Vagina (tissue), 2 donors: Measurements from ENCODE around the gene SLC9A9. TPM values are rescaled to one million over a fixed set of nuclear protein-coding genes. Genes with fewer than 3 reads are reported as not detected.

Experiments used
- DNase-seq, 2 donors: peaks; one replicate each; pipeline ENCODE4 v3.0.0-alpha.2; 2017; ENCODE audit errors: extremely low spot score in 2 of 2
- H3K27ac ChIP-seq: fragments of 200-600 bp; sonication (generic); one replicate; pipeline ENCODE4 v1.5.1; 2019
- H3K27me3 ChIP-seq: fragments of 200-600 bp; sonication (generic); one replicate; pipeline ENCODE4 v1.5.1; 2019
- H3K36me3 ChIP-seq, 2 donors: fragments of 200-600 bp; sonication (generic); one replicate each; pipeline ENCODE4 v1.5.1; 2017 to 2019
- H3K4me1 ChIP-seq: fragments of 200-600 bp; sonication (generic); one replicate; pipeline ENCODE4 v1.5.1; 2019
- H3K4me3 ChIP-seq, 2 donors: fragments of 200-600 bp; sonication (generic); 1 replicate in 1 of 2; 2 replicates in 1 of 2; pipeline ENCODE4 v1.5.1; 2016 to 2019
- H3K9me3 ChIP-seq: fragments of 200-600 bp; sonication (generic); one replicate; pipeline ENCODE4 v1.5.1; 2019
- CTCF ChIP-seq, 3 experiments: fragments of 450-650 bp in 2 of 3; fragments of 200-600 bp in 1 of 3; sonication (generic) in 1 of 3; IDR thresholded peaks; one replicate each; pipeline ENCODE4 v1.5.1; 2017 to 2019; ENCODE audit warnings: antibody characterized with exemption in 3 of 3, mild to moderate bottlenecking in 2 of 3, moderate library complexity in 2 of 3
- POLR2A ChIP-seq, 2 donors: fragments of 450-650 bp; IDR thresholded peaks; one replicate each; pipeline ENCODE4 v1.6.1; 2017; ENCODE audit warnings: antibody characterized with exemption in 2 of 2, mild to moderate bottlenecking in 2 of 2, moderate library complexity in 2 of 2
- POLR2AphosphoS5 ChIP-seq, 2 donors: sonication (generic); formaldehyde crosslinking; IDR thresholded peaks; one replicate each; pipeline ENCODE4 v1.9.0; 2017; ENCODE audit warnings: antibody characterized with exemption in 2 of 2, mild to moderate bottlenecking in 2 of 2, low read depth in 1 of 2; ENCODE audit not compliant: insufficient read depth in 1 of 2
- intact Hi-C: fragments of 100-400 bp; cut with DNase I; formaldehyde crosslinking; loops from one replicate; pipeline ENCODE4 v1.15.1; 2023
- total RNA-seq: library from RNA; depleted of rRNA; stranded (reverse); fragments of >200 nt; gene quantifications from one replicate; pipeline ENCODE4 v1.2.3, GENCODE V29; 2016

The SLC9A9 gene
- total RNA-seq, 1 donor from 2014 or later = 30.7 TPM

GRCh38 chr3:143301031-143301901, 547.0 kb downstream of the SLC9A9 start:
- H3K4me1 ChIP-seq = peaks cover 29% of the 10 kb centered on the region
- no peaks in the 10 kb centered on the region for H3K36me3 ChIP-seq
- DNase-seq = no peak
- H3K4me3 ChIP-seq = no peak overlapping the region
- H3K27ac ChIP-seq = no peak overlapping the region
- H3K9me3 ChIP-seq = no peaks in the 10 kb centered on the region
- TF ChIP-seq CTCF (IDR thresholded peaks at IDR 0.05) (no peak), POLR2A (IDR thresholded peaks at IDR 0.05) (no peak), POLR2AphosphoS5 (IDR thresholded peaks at IDR 0.05; ENCODE audit: insufficient read depth in 1 of 2, low read depth in 1 of 2) (no peak)
- H3K27me3 ChIP-seq = no peaks in the 10 kb centered on the region
- intact Hi-C loops = no loop called here

GRCh38 chr3:143298886-143299535, 549.3 kb downstream of the SLC9A9 start:
- no peaks in the 10 kb centered on the region for H3K9me3 ChIP-seq
- H3K36me3 ChIP-seq = no peaks in the 10 kb centered on the region
- H3K4me1 ChIP-seq = peaks cover 20% of the 10 kb centered on the region
- no peak for DNase-seq
- intact Hi-C loops = no loop called here
- no peak for TF ChIP-seq POLR2AphosphoS5 (IDR thresholded peaks at IDR 0.05; ENCODE audit: insufficient read depth in 1 of 2, low read depth in 1 of 2)
- TF ChIP-seq CTCF (IDR thresholded peaks at IDR 0.05) = no peak
- H3K4me3 ChIP-seq = no peak overlapping the region
- no peaks in the 10 kb centered on the region for H3K27me3 ChIP-seq
- H3K27ac ChIP-seq = no peak overlapping the region

- intact Hi-C loops = no loop called here
- no peak overlapping the region for H3K27ac ChIP-seq
- no peaks in the 10 kb centered on the region for H3K36me3 ChIP-seq
- DNase-seq = no peak
- H3K4me3 ChIP-seq = no peak overlapping the region
- peaks cover 15% of the 10 kb centered on the region for H3K4me1 ChIP-seq
- TF ChIP-seq CTCF (IDR thresholded peaks at IDR 0.05) = no peak
- TF ChIP-seq POLR2AphosphoS5 (IDR thresholded peaks at IDR 0.05; ENCODE audit: insufficient read depth in 1 of 2, low read depth in 1 of 2) = no peak
- TF ChIP-seq POLR2A (IDR thresholded peaks at IDR 0.05) = no peak
- no peaks in the 10 kb centered on the region for H3K9me3 ChIP-seq
- H3K27me3 ChIP-seq = no peaks in the 10 kb centered on the region
Measured at GRCh38 chr3:143298380-143298779, 549.9 kb downstream of the SLC9A9 start.

- DNase-seq = no peak
- Histone ChIP-seq H3K4me1 (peaks cover 5% of the 10 kb centered on the region), H3K36me3 (no peaks in the 10 kb centered on the region), H3K27me3 (no peaks in the 10 kb centered on the region), H3K4me3 (no peak overlapping the region), H3K9me3 (no peaks in the 10 kb centered on the region), H3K27ac (no peak overlapping the region)
- TF ChIP-seq POLR2AphosphoS5 (IDR thresholded peaks at IDR 0.05; ENCODE audit: insufficient read depth in 1 of 2, low read depth in 1 of 2) = no peak
- TF ChIP-seq CTCF (IDR thresholded peaks at IDR 0.05) = no peak
- no peak for TF ChIP-seq POLR2A (IDR thresholded peaks at IDR 0.05)
- intact Hi-C loops = no loop called here
Measured at GRCh38 chr3:143295201-143296080, 552.8 kb downstream of the SLC9A9 start.
